ENCODE measurements around the gene SLC16A3. TPM values are rescaled to one million over a fixed set of nuclear protein-coding genes. Genes with fewer than 3 reads are reported as not detected.

The SLC16A3 gene
- polyA plus RNA-seq, 3 donors: 26.3 to 103 (median 35.3) TPM

DNA sequence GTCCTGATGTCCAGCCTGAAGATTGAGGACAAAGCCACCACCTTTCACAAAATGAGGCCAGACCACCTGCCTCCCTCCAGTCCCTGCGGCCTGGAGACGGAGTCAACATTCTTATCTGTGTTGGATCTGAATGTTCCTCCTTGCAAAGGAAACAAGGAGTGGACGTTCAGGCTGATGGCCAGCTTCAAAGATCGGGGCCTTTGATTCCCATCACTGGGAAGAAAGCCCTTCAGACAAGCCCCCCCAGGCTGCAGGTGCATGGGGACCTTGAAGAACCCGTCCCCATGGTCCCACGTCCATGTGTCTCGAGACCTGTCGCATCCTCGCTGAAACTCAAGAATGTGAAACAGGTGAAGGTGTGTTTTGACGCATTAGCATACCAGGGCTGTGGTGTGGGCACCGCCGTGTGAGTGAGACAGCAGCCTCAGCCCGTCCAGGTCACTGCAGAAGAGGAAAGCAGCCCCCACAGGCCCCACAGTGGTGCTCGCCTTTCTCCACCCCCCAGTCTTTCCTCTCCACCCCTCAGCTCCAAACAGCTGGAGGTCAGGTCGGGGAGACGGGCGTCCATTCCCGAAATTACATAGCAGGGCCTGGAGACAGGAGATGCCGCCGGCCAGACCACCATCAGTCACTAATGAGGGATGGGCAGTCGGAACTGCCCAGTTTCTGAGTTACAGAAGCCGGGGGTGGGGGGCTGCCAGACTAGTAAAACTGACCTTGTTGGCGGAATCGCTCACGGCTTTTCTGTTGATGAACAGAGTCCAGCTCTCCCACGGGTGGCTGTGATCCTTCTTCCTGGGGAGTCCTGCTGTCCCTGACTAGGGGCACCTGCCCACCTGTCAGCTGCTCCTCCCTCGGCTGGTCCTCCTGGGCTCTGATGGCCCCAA lies 45.5 kb downstream of the SLC16A3 start:
- Mint-ChIP-seq H3K27me3 (ENCODE audit: low read depth in 3 of 3) (peaks cover 0 to 3% (median 0%) of the 10 kb centered on the region in 3 donors), H3K27ac (peak overlapping the region in 6 of 7 donors; percentile 59 to 98 (median 87)), H3K36me3 (peaks cover 46 to 48% of the 10 kb centered on the region in 2 donors), H3K4me3 (peak overlapping the region; percentile 80 to 85), H3K9me3 (peaks cover 0 to 2% (median 0%) of the 10 kb centered on the region in 7 donors), H3K4me1 (peaks cover 61% of the 10 kb centered on the region)
- Histone ChIP-seq H3K27ac (ENCODE audit: low read depth in 1 of 2, low read length in 2 of 2) (peak overlapping the region in 1 of 2 donors; percentile 89), H3K79me2 (ENCODE audit: insufficient read depth, low read length) (peaks cover 47% of the 10 kb centered on the region), H3K9me3 (replicated peaks in 1 of 2; ENCODE audit: control insufficient read depth in 1 of 2, insufficient read depth in 1 of 2, low read length in 2 of 2) (no peaks in the 10 kb centered on the region), H3K27me3 (ENCODE audit: control insufficient read depth in 2 of 2, insufficient read depth in 2 of 2, low read length in 2 of 2) (no peaks in the 10 kb centered on the region), H2AFZ (ENCODE audit: insufficient read depth, low read depth, low read length, poor library complexity, severe bottlenecking) (peak overlapping the region; percentile 79), H4K20me1 (ENCODE audit: insufficient read depth, low read length) (peaks cover 33% of the 10 kb centered on the region), H3K4me1 (ENCODE audit: control insufficient read depth in 1 of 2, insufficient read depth in 2 of 2, low read length in 2 of 2) (peaks cover 47 to 62% of the 10 kb centered on the region in 2 donors), H3K4me2 (replicated peaks; ENCODE audit: extremely low read depth, low read length, poor library complexity, severe bottlenecking) (peak overlapping the region; percentile 81), H3K4me3 (replicated peaks in 1 of 3; ENCODE audit: low read depth in 2 of 3, low read length in 3 of 3) (peak overlapping the region in 2 of 3 experiments; percentile 69 to 81), H3K9ac (ENCODE audit: insufficient read depth, low read length, poor library complexity, severe bottlenecking) (peak overlapping the region; percentile 93), H3K36me3 (replicated peaks in 1 of 2; ENCODE audit: control insufficient read depth in 1 of 2, insufficient read depth in 2 of 2, low read length in 2 of 2) (peaks cover 21 to 28% of the 10 kb centered on the region in 2 donors)
- no peak for DNase-seq
- 90% methylated on average over 21 of the region's 27 CpGs for WGBS (ENCODE audit: insufficient coverage)
- TF ChIP-seq, protein P1, sequence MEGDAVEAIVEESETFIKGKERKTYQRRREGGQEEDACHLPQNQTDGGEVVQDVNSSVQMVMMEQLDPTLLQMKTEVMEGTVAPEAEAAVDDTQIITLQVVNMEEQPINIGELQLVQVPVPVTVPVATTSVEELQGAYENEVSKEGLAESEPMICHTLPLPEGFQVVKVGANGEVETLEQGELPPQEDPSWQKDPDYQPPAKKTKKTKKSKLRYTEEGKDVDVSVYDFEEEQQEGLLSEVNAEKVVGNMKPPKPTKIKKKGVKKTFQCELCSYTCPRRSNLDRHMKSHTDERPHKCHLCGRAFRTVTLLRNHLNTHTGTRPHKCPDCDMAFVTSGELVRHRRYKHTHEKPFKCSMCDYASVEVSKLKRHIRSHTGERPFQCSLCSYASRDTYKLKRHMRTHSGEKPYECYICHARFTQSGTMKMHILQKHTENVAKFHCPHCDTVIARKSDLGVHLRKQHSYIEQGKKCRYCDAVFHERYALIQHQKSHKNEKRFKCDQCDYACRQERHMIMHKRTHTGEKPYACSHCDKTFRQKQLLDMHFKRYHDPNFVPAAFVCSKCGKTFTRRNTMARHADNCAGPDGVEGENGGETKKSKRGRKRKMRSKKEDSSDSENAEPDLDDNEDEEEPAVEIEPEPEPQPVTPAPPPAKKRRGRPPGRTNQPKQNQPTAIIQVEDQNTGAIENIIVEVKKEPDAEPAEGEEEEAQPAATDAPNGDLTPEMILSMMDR (IDR thresholded peaks at IDR 0.05): no peak
- intact Hi-C loops (cut with micrococcal nuclease): no loop called here

DNA sequence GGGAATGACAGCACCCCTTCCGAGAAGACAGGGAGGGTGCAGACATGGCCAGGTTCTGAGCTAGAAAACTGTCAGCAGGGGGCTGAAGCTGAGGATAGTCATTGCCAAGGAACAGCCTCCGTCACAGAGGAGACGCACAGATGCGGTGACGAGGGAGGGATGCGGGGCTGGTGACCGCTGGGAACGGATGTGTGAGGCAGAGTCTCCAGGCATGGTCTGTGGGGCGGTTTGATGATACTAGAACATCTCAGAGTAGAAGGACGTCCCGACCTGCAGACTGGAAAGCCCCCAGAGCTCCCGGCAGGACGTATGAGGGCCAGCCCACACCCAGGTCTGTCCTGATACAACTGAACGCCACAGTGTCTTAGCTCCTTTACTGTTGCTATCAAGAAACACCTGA lies 46.5 kb downstream of the SLC16A3 start:
- Histone ChIP-seq H3K36me3 (replicated peaks in 1 of 2; ENCODE audit: control insufficient read depth in 1 of 2, insufficient read depth in 2 of 2, low read length in 2 of 2) (peaks cover 14 to 18% of the 10 kb centered on the region in 2 donors), H3K9ac (ENCODE audit: insufficient read depth, low read length, poor library complexity, severe bottlenecking) (no peak overlapping the region), H3K9me3 (replicated peaks in 1 of 2; ENCODE audit: control insufficient read depth in 1 of 2, insufficient read depth in 1 of 2, low read length in 2 of 2) (no peaks in the 10 kb centered on the region), H3K4me2 (replicated peaks; ENCODE audit: extremely low read depth, low read length, poor library complexity, severe bottlenecking) (no peak overlapping the region), H3K79me2 (ENCODE audit: insufficient read depth, low read length) (peaks cover 38% of the 10 kb centered on the region), H3K27me3 (ENCODE audit: control insufficient read depth in 2 of 2, insufficient read depth in 2 of 2, low read length in 2 of 2) (no peaks in the 10 kb centered on the region), H2AFZ (ENCODE audit: insufficient read depth, low read depth, low read length, poor library complexity, severe bottlenecking) (no peak overlapping the region), H3K27ac (ENCODE audit: low read depth in 1 of 2, low read length in 2 of 2) (no peak overlapping the region), H3K4me1 (ENCODE audit: control insufficient read depth in 1 of 2, insufficient read depth in 2 of 2, low read length in 2 of 2) (peaks cover 49 to 62% of the 10 kb centered on the region in 2 donors), H4K20me1 (ENCODE audit: insufficient read depth, low read length) (peaks cover 24% of the 10 kb centered on the region), H3K4me3 (replicated peaks in 1 of 3; ENCODE audit: low read depth in 2 of 3, low read length in 3 of 3) (no peak overlapping the region)
- 98% methylated on average over 13 of the region's 14 CpGs for WGBS (ENCODE audit: insufficient coverage)
- Mint-ChIP-seq H3K36me3 (peaks cover 36 to 39% of the 10 kb centered on the region in 2 donors), H3K27ac (no peak overlapping the region), H3K27me3 (ENCODE audit: low read depth in 3 of 3) (peaks cover 0 to 5% (median 0%) of the 10 kb centered on the region in 3 donors), H3K4me3 (no peak overlapping the region), H3K4me1 (peaks cover 57% of the 10 kb centered on the region), H3K9me3 (peaks cover 0 to 2% (median 0%) of the 10 kb centered on the region in 7 donors)
- intact Hi-C loops (cut with micrococcal nuclease): no loop called here
- TF ChIP-seq, protein P1 (IDR thresholded peaks at IDR 0.05): no peak
- no peak for DNase-seq
